IMR-90 (cell line): ENCODE data around the gene DNAJC5. TPM values are rescaled to one million over a fixed set of nuclear protein-coding genes. Genes with fewer than 3 reads are reported as not detected.

Experiments
- ATAC-seq: fragments of 200-7000 bp; cut with Tn5 transposase; 2 replicates; pipeline ENCODE4 v1.9.1; 2020; ENCODE audit warnings: low read depth, mild to moderate bottlenecking, moderate library complexity
- BruUV-seq: library from RNA; stranded (reverse); fragments of 400-500 nt; replicated peaks from 2 replicates; lab custom pipeline; 2021; lab: Mats Ljungman, UMichigan
- CTCF ChIA-PET: fragments of 300-600 bp; formaldehyde crosslinking; extraction: SDS; loops from one replicate; lab custom pipeline; 2021; ENCODE audit warnings: antibody characterized with exemption; lab: Yijun Ruan, JAX
- POLR2A ChIA-PET: fragments of 300-600 bp; sonication (Branson Sonifier 250); formaldehyde crosslinking; loops from one replicate; lab custom pipeline; 2022; ENCODE audit warnings: antibody characterized with exemption; ENCODE audit not compliant: unreplicated experiment; lab: Charles Lee
- DNase-seq: peaks from one replicate; pipeline ENCODE4 v3.0.0; 2013
- H2AFZ ChIP-seq: replicated peaks from 2 replicates; pipeline ENCODE3; 2013; ENCODE audit warnings: low read length, mild to moderate bottlenecking; ENCODE audit not compliant: poor library complexity
- H2AK5ac ChIP-seq: 2 replicates; pipeline ENCODE4 v1.6.1; 2013; ENCODE audit warnings: low read depth, low read length, inconsistent platforms
- H2AK9ac ChIP-seq: replicated peaks from 2 replicates; pipeline ENCODE3; 2013; ENCODE audit warnings: mild to moderate bottlenecking, low read depth, low read length, moderate library complexity; ENCODE audit not compliant: poor library complexity
- H2BK120ac ChIP-seq: 2 replicates; pipeline ENCODE4 v1.6.1; 2013; ENCODE audit warnings: low read depth, low read length, inconsistent platforms
- H2BK15ac ChIP-seq: 3 replicates; pipeline ENCODE4 v1.6.1; 2013; ENCODE audit warnings: low read depth, low read length, inconsistent platforms
- H2BK20ac ChIP-seq: 2 replicates; pipeline ENCODE4 v1.6.1; 2013; ENCODE audit warnings: low read depth, mild to moderate bottlenecking, inconsistent platforms, low read length, moderate library complexity
- H2BK5ac ChIP-seq: 2 replicates; pipeline ENCODE4 v1.6.1; 2013; ENCODE audit warnings: mild to moderate bottlenecking, low read depth, low read length, inconsistent platforms; ENCODE audit not compliant: poor library complexity, severe bottlenecking
- H3K14ac ChIP-seq: replicated peaks from 2 replicates; pipeline ENCODE4 v1.6.1; 2013; ENCODE audit warnings: low read depth, low read length, inconsistent platforms
- H3K18ac ChIP-seq: 2 replicates; pipeline ENCODE4 v1.6.1; 2013; ENCODE audit warnings: low read depth, low read length, control low read depth
- H3K23ac ChIP-seq: 2 replicates; pipeline ENCODE4 v1.6.1; 2013; ENCODE audit warnings: low read depth, low read length, inconsistent platforms
- H3K27ac ChIP-seq: 2 replicates; pipeline ENCODE4 v1.5.1; 2013; ENCODE audit warnings: mild to moderate bottlenecking, control low read depth, low read length; ENCODE audit not compliant: insufficient read depth
- H3K27me3 ChIP-seq: 2 replicates; pipeline ENCODE4 v1.6.1; 2013; ENCODE audit warnings: low read length; ENCODE audit not compliant: control insufficient read depth, insufficient read depth
- H3K36me3 ChIP-seq: 2 replicates; pipeline ENCODE4 v1.6.1; 2013; ENCODE audit warnings: low read length, mixed read lengths; ENCODE audit not compliant: control insufficient read depth, insufficient read depth
- H3K4ac ChIP-seq: 2 replicates; pipeline ENCODE4 v1.6.1; 2013; ENCODE audit warnings: low read depth, low read length, inconsistent platforms
- H3K4me1 ChIP-seq: 2 replicates; pipeline ENCODE4 v1.6.1; 2013; ENCODE audit warnings: low read length, mixed read lengths; ENCODE audit not compliant: control insufficient read depth, insufficient read depth
- H3K4me2 ChIP-seq: 2 replicates; pipeline ENCODE4 v1.6.1; 2013; ENCODE audit warnings: low read depth, mild to moderate bottlenecking, control low read depth, low read length, moderate library complexity
- H3K4me3 ChIP-seq: 2 replicates; pipeline ENCODE4 v1.5.1; 2013; ENCODE audit warnings: low read depth, mild to moderate bottlenecking, control low read depth, low read length, moderate library complexity; ENCODE audit not compliant: insufficient read depth
- H3K56ac ChIP-seq: 2 replicates; pipeline ENCODE4 v1.6.1; 2013; ENCODE audit warnings: low read length, inconsistent platforms; ENCODE audit not compliant: insufficient read depth; ENCODE audit errors: extremely low read depth
- H3K79me1 ChIP-seq, 2 experiments: 2 replicates each; pipeline ENCODE4 v1.6.1; 2013; ENCODE audit warnings: low read length in 2 of 2, inconsistent platforms in 1 of 2, low read depth in 1 of 2
- H3K9ac ChIP-seq: 2 replicates; pipeline ENCODE4 v1.6.1; 2013; ENCODE audit warnings: low read depth, low read length, control low read depth
- H3K9me1 ChIP-seq: 2 replicates; pipeline ENCODE4 v1.6.1; 2013; ENCODE audit warnings: low read length, inconsistent platforms; ENCODE audit not compliant: insufficient read depth
- H3K9me3 ChIP-seq: 2 replicates; pipeline ENCODE4 v1.6.1; 2013; ENCODE audit warnings: low read length; ENCODE audit not compliant: control insufficient read depth, insufficient read depth
- H4K20me1 ChIP-seq: 2 replicates; pipeline ENCODE4 v1.6.1; 2013; ENCODE audit warnings: low read length, inconsistent platforms; ENCODE audit not compliant: insufficient read depth
- H4K5ac ChIP-seq: 2 replicates; pipeline ENCODE4 v1.6.1; 2013; ENCODE audit warnings: mild to moderate bottlenecking, low read depth, low read length, control low read depth
- H4K8ac ChIP-seq, 2 experiments: 2 replicates each; pipeline ENCODE4 v1.6.1; 2013; ENCODE audit warnings: low read depth in 2 of 2, low read length in 2 of 2, control low read depth in 1 of 2, inconsistent platforms in 1 of 2
- H4K91ac ChIP-seq: 2 replicates; pipeline ENCODE4 v1.6.1; 2013; ENCODE audit warnings: low read depth, low read length, inconsistent platforms; ENCODE audit not compliant: insufficient read depth
- BHLHE40 ChIP-seq: fragments of 150-350 bp; IDR thresholded peaks from 2 replicates; pipeline ENCODE4 v1.6.1; 2016; ENCODE audit warnings: mild to moderate bottlenecking, low read depth, low read length
- NFE2L2 ChIP-seq: fragments of 150-350 bp; IDR thresholded peaks from 2 replicates; pipeline ENCODE4 v1.6.1; 2016; ENCODE audit warnings: low read depth, mild to moderate bottlenecking, low read length
- POLR2A ChIP-seq: IDR thresholded peaks from 2 replicates; pipeline ENCODE4 v1.6.1; 2012; ENCODE audit warnings: mild to moderate bottlenecking, low read depth, low read length
- RAD21 ChIP-seq: IDR thresholded peaks from 2 replicates; pipeline ENCODE4 v1.6.1; 2012; ENCODE audit warnings: low read length, improper control_type of control experiment
- RFX5 ChIP-seq: IDR thresholded peaks from 2 replicates; pipeline ENCODE4 v1.8.0; 2012; ENCODE audit warnings: low read depth, mild to moderate bottlenecking, low read length, moderate library complexity
- WGBS, 2 experiments: methylation state at CpG; one replicate each; pipeline versions ENCODE4 v1.1.5 to v1.1.7; 2013; ENCODE audit warnings: missing lambda C conversion rate in 2 of 2; ENCODE audit not compliant: insufficient read length in 1 of 2; ENCODE audit errors: extremely low coverage in 2 of 2; 5-methylcytosine and 5-hydroxymethylcytosine counted together
- dilution Hi-C: fragments of 300-500 bp; cut with HindIII; formaldehyde crosslinking; loops from one replicate; pipeline ENCODE4 v1.14.3; 2018; ENCODE audit warnings: low sequenced_read_pairs; ENCODE audit not compliant: unreplicated experiment
- in situ Hi-C: fragments of 300-500 bp; cut with MboI; formaldehyde crosslinking; loops from 3 replicates; pipeline ENCODE4 v1.14.3; 2019; ENCODE audit warnings: low sequenced_read_pairs, inconsistent platforms, mixed read lengths
- intact Hi-C: fragments of 100-400 bp; cut with micrococcal nuclease; formaldehyde crosslinking; loops from 2 replicates; pipeline ENCODE4 v1.10.0; 2022
- polyA plus RNA-seq, 3 experiments: library from polyadenylated mRNA; depleted of rRNA; stranded (reverse); fragments of >200 nt; gene quantifications; 2 replicates each; pipeline ENCODE4 v1.2.3, GENCODE V29; 2012; ENCODE audit warnings: low replicate concordance in 1 of 3
- total RNA-seq: library from RNA; depleted of rRNA; stranded (reverse); fragments of >200 nt; gene quantifications from 2 replicates; pipeline ENCODE4 v1.2.3, GENCODE V29; 2012
- TF ChIP-seq, protein P1 (sequence below): conservative IDR thresholded peaks from 2 replicates; pipeline ENCODE4 v1.5.1; 2012; ENCODE audit warnings: mild to moderate bottlenecking, low read depth, low read length, improper control_type of control experiment

DNAJC5 gene
- total and polyA plus RNA-seq, 2 of the 4 experiments (the other 2 are of a cell fraction): 35.6 to 45.2 TPM

DNA sequence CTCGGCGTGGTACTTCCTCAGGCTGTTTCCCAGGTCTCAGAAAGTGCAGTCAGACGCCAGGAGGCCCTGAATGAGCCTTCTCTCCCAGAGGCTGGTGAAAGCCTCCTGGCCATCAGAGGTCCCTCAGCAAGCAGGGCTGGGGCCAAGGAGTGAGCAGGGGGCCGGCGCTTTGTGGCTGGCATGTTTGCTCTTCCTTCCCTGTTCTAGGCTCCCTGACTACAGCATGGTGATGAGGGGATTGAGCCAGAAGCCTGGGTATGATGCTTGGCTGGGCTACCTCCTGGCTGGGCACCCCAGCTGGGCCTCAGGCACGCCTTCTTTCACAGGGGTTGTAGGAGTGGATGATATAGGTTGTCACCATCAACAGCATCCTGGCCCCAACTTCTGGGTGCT lies 11.7 kb upstream of the DNAJC5 start:
- H3K4me1 ChIP-seq: no peaks in the 10 kb centered on the region
- no peak overlapping the region for H2BK20ac ChIP-seq
- H3K27me3 ChIP-seq: no peaks in the 10 kb centered on the region
- H2BK15ac ChIP-seq: no peak overlapping the region
- ChIA-PET POLR2A (interaction anchor here (0.6 kb wide), 1 partner anchor 13 kb away, joined by 3 read pairs; no protein-coding TSS in a partner anchor), CTCF (no interaction called here)
- H3K4ac ChIP-seq: no peak overlapping the region
- peaks cover 79% of the 10 kb centered on the region for H4K20me1 ChIP-seq
- H3K9me1 ChIP-seq: no peaks in the 10 kb centered on the region
- no peak overlapping the region for H3K18ac ChIP-seq
- H3K4me3 ChIP-seq: no peak overlapping the region
- H2AFZ ChIP-seq: no peak overlapping the region
- H4K8ac ChIP-seq: no peak overlapping the region
- intact Hi-C loops: no loop called here
- H2AK5ac ChIP-seq: no peak overlapping the region
- no peaks in the 10 kb centered on the region for H3K9me3 ChIP-seq
- no CpG with 5 or more reads among the region's 6 CpGs for WGBS, 2 experiments
- peaks cover 72% of the 10 kb centered on the region for H3K36me3 ChIP-seq
- no peak overlapping the region for H3K23ac ChIP-seq
- ATAC-seq (no peak), DNase-seq (no peak)
- H3K9ac ChIP-seq: no peak overlapping the region
- H2BK120ac ChIP-seq: no peak overlapping the region
- no peak overlapping the region for H3K27ac ChIP-seq
- no peak overlapping the region for H2BK5ac ChIP-seq
- no peak overlapping the region for H2AK9ac ChIP-seq
- no peak overlapping the region for H4K91ac ChIP-seq
- peaks cover 22 to 71% of the 10 kb centered on the region in 2 experiments for H3K79me1 ChIP-seq
- H3K56ac ChIP-seq: no peak overlapping the region
- dilution Hi-C loops: no loop called here
- no peak overlapping the region for H3K14ac ChIP-seq
- no peak overlapping the region for H4K5ac ChIP-seq
- BruUV-seq: no TSS peak
- no peak overlapping the region for H3K4me2 ChIP-seq
- TF ChIP-seq RFX5 (no peak), POLR2A (no peak), NFE2L2 (no peak), RAD21 (no peak), BHLHE40 (no peak)
- TF ChIP-seq, protein P1, sequence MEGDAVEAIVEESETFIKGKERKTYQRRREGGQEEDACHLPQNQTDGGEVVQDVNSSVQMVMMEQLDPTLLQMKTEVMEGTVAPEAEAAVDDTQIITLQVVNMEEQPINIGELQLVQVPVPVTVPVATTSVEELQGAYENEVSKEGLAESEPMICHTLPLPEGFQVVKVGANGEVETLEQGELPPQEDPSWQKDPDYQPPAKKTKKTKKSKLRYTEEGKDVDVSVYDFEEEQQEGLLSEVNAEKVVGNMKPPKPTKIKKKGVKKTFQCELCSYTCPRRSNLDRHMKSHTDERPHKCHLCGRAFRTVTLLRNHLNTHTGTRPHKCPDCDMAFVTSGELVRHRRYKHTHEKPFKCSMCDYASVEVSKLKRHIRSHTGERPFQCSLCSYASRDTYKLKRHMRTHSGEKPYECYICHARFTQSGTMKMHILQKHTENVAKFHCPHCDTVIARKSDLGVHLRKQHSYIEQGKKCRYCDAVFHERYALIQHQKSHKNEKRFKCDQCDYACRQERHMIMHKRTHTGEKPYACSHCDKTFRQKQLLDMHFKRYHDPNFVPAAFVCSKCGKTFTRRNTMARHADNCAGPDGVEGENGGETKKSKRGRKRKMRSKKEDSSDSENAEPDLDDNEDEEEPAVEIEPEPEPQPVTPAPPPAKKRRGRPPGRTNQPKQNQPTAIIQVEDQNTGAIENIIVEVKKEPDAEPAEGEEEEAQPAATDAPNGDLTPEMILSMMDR: no peak
- in situ Hi-C loops: no loop called here
